Measurements from ENCODE around the gene OR10G7.

GRCh38 chr11:124085583-124085982 is 44.5 kb upstream of the OR10G7 start:
- no peak for TF ChIP-seq POLR2A (IDR thresholded peaks at IDR 0.05; ENCODE audit: low read depth, low read length)
- no peak for TF ChIP-seq POLR2AphosphoS5 (IDR thresholded peaks at IDR 0.05; ENCODE audit: low read depth, low read length)

Data from GM12892 (cell line).